Fibroblast of villous mesenchyme (primary cell): Measurements from ENCODE around the gene DOC2A. TPM values are rescaled to one million over a fixed set of nuclear protein-coding genes. Genes with fewer than 3 reads are reported as not detected.

Experiments used
- DNase-seq: peaks from one replicate; pipeline ENCODE4 v3.0.0-alpha.2; 2010; ENCODE audit warnings: low read depth
- H3K4me3 ChIP-seq: 2 replicates; pipeline ENCODE4 v1.5.1; 2011; ENCODE audit warnings: low read depth, mild to moderate bottlenecking, low read length
- total RNA-seq: library from RNA; depleted of rRNA; stranded (reverse); fragments of >200 nt; gene quantifications from 2 replicates; pipeline ENCODE4 v1.2.3, GENCODE V29; 2012
- TF ChIP-seq, protein P1 (sequence below): IDR thresholded peaks from 2 replicates; pipeline ENCODE4 v1.5.1; 2012; ENCODE audit warnings: low read depth, mild to moderate bottlenecking, low read length; ENCODE audit not compliant: insufficient read depth

DOC2A gene
- total RNA-seq, 1 donor, result under 0.01 TPM

DNA sequence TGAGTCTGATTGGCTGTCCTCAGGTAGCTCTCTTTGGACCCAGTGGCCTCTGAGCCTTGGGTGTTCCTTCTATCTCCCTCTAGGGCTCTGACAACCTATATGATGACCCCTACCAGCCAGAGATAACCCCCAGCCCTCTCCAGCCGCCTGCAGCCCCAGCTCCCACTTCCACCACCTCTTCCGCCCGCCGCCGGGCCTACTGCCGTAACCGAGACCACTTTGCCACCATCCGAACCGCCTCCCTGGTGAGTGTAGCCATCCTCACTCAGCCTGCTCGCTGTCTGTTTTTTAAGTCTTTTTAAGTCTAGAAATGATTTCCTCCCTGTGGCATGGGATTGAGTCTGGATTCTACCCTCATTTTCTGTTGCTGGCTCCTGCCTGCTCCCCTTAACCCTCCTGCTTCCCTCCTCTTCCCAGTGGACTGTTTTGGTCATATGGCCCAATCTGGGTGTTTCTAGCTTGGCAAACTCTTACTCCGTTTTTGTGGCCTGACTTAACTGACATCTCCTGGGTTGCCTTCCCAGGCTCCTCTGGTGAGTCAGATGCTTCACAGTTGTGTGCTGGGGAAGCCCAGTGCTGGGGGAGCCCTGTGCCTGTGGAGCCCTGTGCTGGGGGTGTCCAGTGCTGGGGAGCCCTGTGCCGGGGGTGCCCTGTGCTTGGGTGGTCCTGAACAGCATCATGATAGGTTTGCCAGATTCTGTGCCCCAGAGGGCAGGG lies 27.2 kb downstream of the DOC2A start:
- TF ChIP-seq, protein P1, sequence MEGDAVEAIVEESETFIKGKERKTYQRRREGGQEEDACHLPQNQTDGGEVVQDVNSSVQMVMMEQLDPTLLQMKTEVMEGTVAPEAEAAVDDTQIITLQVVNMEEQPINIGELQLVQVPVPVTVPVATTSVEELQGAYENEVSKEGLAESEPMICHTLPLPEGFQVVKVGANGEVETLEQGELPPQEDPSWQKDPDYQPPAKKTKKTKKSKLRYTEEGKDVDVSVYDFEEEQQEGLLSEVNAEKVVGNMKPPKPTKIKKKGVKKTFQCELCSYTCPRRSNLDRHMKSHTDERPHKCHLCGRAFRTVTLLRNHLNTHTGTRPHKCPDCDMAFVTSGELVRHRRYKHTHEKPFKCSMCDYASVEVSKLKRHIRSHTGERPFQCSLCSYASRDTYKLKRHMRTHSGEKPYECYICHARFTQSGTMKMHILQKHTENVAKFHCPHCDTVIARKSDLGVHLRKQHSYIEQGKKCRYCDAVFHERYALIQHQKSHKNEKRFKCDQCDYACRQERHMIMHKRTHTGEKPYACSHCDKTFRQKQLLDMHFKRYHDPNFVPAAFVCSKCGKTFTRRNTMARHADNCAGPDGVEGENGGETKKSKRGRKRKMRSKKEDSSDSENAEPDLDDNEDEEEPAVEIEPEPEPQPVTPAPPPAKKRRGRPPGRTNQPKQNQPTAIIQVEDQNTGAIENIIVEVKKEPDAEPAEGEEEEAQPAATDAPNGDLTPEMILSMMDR, result no peak
- DNase-seq, result no peak

DNA sequence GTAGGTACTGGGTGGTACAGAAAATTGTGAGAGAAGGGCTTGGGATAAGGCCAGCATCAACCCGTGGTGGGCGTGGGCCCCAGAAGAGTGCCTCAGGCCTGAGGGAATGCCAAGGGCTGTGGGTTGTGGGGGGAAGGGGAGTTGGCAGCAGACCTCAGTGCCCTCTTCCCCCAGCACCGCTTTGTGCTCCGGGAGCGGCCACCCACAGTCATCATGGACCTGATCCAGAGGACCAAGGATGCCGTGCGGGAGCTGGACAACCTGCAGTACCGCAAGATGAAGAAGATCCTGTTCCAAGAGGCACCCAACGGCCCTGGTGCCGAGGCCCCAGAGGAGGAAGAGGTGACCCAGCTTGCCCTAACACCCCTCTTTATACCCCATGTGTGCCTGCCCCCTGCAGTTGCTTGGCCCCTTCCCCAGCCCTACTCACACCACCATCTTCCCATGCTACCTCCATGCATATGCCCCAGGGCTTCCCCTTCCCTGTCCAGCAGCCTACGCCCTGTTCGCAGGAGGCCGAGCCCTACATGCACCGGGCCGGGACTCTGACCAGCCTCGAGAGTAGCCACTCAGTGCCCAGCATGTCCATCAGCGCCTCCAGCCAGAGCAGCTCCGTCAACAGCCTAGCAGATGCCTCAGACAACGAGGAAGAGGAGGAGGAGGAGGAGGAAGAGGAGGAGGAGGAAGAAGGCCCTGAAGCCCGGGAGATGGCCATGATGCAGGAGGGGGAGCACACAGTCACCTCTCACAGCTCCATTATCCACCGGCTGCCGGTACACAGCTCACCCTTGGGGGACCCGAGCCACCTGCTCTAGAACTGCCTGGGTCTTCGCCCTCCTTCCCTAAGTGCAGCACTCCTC lies 28.0 kb downstream of the DOC2A start:
- TF ChIP-seq, protein P1, result no peak
- H3K4me3 ChIP-seq, result no peak overlapping the region
- no peak for DNase-seq

More for the DNA sequence above, 27.2 kb downstream of the DOC2A start:
- H3K4me3 ChIP-seq, result no peak overlapping the region

DNA sequence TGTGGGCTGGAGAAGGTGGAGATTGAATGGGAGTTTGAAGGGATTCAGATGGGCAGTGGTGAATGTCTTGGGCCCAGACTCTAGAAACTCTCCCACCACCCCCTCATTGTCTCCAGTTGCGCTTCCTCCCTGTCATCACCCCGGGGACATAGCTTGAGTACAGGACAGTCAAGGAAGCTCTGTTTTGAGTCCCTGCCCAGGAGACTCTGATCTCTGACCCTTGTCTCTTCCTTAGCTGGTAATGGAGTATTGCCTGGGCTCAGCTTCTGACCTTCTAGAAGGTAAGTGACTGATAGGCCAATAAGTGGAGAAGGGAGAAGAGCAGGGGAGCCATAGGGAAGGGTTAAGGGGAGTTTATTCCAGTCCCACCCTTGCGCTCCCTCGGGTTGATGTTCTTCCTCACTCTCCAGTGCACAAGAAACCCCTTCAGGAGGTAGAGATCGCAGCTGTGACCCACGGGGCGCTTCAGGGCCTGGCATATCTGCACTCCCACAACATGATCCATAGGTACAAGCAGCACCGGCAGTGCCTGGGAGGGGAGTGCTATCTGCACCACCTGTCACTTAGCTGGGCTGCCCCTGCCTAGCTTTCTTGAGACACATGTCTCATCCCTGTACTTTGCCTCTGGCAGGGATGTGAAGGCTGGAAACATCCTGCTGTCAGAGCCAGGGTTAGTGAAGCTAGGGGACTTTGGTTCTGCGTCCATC lies 32.1 kb downstream of the DOC2A start:
- no peak for DNase-seq
- TF ChIP-seq, protein P1, result no peak
- H3K4me3 ChIP-seq, result no peak overlapping the region

DNA sequence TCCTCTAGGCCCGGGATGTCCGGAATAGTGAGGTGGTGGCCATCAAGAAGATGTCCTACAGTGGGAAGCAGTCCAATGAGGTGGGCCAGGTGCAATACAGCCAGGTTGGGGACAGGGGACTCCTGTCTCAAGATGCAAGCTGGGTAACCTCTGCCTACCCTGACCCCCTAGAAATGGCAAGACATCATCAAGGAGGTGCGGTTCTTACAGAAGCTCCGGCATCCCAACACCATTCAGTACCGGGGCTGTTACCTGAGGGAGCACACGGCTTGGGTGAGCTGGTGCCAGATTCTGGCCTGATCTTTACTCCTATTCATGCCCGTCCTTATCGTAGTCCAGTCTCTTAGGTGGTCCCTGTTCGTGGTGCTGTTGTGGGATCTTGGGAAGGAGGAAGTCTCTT lies 32.7 kb downstream of the DOC2A start:
- DNase-seq, result no peak
- H3K4me3 ChIP-seq, result no peak overlapping the region
- TF ChIP-seq, protein P1, result no peak

DNA sequence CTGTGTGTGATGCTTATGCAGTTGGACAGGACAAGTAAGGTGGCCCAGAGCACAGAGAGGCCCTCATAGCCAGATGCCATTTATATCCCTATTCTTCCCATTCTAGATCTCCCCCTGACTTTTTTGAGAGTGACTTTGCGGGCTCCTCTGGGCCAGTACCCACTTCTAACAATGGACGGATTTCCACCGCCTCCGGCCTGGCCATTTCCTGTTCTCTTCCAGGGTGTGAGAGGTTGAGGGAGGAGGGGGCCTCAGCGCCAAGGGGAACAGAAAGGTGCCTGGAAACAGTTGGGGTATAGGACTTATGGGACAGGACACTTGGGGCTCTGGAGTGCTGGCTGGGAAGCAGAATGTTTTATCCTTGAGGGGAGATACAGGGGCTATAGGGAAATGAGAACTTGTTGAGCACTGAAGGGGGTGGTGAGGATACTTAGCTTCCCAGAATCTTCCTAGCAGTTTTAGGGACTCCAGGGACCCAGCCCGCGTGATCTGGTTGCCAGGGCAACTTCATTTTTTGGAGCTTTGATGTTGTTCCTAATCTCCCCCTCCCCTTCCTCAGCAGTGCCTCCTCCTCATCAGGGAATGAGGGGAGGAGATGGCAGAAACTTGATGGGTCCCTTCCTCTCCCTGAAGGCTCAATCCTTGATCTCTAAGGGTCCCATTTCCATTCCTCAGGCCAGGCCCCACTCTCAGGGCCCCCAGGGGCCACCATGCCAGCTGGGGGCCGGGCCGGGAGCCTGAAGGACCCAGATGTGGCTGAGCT lies 33.6 kb downstream of the DOC2A start:
- no peak overlapping the region for H3K4me3 ChIP-seq
- TF ChIP-seq, protein P1, result no peak
- DNase-seq, result no peak
